ENCODE measurements around the gene CAMSAP1. TPM values are rescaled to one million over a fixed set of nuclear protein-coding genes. Genes with fewer than 3 reads are reported as not detected.

Gene CAMSAP1
- total RNA-seq, 1 donor from 2014 or later = 62.4 TPM

DNA sequence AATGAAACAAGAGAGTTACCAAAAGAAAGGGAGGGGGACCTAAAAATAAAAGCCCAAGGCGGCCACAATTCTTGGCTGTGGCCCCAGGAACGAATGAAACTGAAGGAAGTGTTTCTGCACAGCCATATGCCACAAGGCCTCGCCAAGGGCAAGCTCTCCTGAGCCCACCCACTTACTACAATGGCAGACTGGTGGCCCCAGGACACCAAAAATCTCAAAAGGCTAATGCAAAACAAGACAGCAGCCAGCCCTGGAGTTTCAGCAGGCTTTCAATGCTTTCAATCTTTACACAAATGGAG, 4.0 kb downstream of the CAMSAP1 start:
- DNase-seq (ENCODE audit: low spot score in 2 of 2, unreplicated experiment in 2 of 2) = no peak
- H3K4me1 Mint-ChIP-seq = peaks cover 33% of the 10 kb centered on the region
- peak overlapping the region; percentile 69 for H3K27ac Mint-ChIP-seq
- no peak overlapping the region for H3K4me3 Mint-ChIP-seq
- H3K9me3 Mint-ChIP-seq = peaks cover 11% of the 10 kb centered on the region
- peaks cover 27% of the 10 kb centered on the region for H3K36me3 Mint-ChIP-seq
- TF ChIP-seq, protein P1, sequence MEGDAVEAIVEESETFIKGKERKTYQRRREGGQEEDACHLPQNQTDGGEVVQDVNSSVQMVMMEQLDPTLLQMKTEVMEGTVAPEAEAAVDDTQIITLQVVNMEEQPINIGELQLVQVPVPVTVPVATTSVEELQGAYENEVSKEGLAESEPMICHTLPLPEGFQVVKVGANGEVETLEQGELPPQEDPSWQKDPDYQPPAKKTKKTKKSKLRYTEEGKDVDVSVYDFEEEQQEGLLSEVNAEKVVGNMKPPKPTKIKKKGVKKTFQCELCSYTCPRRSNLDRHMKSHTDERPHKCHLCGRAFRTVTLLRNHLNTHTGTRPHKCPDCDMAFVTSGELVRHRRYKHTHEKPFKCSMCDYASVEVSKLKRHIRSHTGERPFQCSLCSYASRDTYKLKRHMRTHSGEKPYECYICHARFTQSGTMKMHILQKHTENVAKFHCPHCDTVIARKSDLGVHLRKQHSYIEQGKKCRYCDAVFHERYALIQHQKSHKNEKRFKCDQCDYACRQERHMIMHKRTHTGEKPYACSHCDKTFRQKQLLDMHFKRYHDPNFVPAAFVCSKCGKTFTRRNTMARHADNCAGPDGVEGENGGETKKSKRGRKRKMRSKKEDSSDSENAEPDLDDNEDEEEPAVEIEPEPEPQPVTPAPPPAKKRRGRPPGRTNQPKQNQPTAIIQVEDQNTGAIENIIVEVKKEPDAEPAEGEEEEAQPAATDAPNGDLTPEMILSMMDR (IDR thresholded peaks at IDR 0.05; ENCODE audit: unreplicated experiment) = no peak
- no peaks in the 10 kb centered on the region for H3K27me3 Mint-ChIP-seq (ENCODE audit: low read depth)

DNA sequence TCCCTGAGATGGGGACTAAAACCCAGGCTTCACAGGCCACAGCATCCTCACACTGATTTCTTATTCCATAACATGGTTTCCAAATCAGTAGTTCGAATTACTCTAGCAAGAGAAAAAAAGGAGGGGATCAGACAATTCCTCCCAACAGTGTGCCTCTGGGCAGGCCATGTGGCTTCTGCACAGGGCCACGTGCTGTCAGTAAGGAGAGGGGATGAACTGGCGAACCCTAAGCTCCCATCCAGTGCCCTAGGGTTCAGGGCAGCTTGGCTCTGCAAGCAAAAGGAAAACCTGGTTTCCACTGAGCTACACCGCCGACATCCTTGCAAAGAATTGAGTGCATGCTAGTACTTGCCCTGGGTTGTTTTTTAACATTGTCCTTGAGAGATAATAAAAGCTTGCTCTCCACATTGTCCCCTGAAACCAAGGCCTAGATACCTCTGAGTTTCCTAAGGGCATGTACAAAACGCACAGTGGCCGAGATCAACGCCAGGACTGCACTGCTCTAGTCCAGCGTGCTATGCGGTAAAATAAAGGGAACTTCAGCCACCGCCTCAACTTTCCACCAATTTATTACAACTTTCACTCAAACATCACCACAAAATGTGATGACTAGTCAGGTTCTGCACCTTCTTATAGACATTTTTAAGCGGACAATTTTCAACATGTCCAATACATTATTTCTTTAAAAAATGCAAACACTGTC, 4.5 kb downstream of the CAMSAP1 start:
- Mint-ChIP-seq H3K9me3 (peaks cover 15% of the 10 kb centered on the region), H3K4me1 (peaks cover 33% of the 10 kb centered on the region), H3K27me3 (ENCODE audit: low read depth) (no peaks in the 10 kb centered on the region), H3K36me3 (peaks cover 31% of the 10 kb centered on the region), H3K27ac (peak overlapping the region; percentile 69), H3K4me3 (no peak overlapping the region)
- DNase-seq (ENCODE audit: low spot score in 2 of 2, unreplicated experiment in 2 of 2) = no peak
- TF ChIP-seq, protein P1 (IDR thresholded peaks at IDR 0.05; ENCODE audit: unreplicated experiment) = no peak

DNA sequence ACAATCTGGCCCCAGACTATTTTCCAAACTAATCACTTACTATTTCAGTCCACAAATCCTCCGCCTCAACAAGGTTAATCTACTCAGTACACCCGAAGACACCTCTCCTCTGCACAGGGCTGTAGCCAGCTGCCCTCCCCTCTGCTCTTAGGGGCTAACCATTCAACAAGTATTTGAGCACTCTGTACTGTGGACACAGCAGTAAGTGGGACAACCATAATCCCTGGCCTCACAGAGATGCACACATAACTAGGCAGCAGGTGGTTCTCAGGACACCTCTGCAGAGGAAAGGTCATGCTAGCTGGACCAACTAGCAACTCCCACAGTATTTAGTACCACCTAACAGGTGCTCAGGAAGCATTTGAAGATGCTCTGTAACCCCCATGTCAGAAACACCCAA, 5.5 kb downstream of the CAMSAP1 start:
- peaks cover 38% of the 10 kb centered on the region for H3K36me3 Mint-ChIP-seq
- H3K27ac Mint-ChIP-seq = no peak overlapping the region
- H3K9me3 Mint-ChIP-seq = peaks cover 22% of the 10 kb centered on the region

DNA sequence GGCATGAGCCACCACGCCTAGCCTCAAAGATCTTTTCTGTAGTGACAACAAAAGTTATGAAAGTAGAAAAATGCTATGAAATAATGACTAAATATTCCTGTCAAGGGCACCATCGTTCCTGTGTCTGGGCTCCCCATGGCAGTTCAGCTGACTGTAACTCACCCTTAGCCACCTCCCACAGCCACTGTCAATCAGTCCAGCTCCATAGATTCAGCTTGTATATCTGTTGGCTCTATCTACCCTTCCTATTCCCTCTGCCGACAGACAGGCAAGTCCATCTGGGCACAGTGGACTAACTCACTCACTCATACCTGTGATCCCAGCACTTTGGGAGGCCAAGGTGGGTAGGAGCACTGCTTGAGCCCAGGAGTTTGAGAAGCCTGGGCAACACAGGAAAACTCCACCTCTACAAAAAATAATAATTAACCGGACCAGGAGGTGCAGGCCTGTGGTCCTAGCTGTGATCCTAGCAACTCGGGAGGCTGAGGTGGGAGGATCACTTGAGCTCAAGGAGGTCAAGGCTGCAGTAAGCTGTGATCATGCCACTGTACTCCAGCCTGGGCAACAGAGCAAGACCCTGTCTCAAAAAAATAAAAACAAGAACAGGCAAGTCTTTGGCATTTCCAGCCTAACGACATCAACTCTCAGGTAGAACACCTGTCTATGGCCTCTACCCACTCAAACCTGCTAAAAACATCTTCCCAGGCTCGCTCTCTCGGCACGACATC, 6.2 kb downstream of the CAMSAP1 start:
- TF ChIP-seq, protein P1 (IDR thresholded peaks at IDR 0.05; ENCODE audit: unreplicated experiment) = no peak
- H3K27ac Mint-ChIP-seq = no peak overlapping the region
- no peak overlapping the region for H3K4me3 Mint-ChIP-seq
- peaks cover 32% of the 10 kb centered on the region for H3K4me1 Mint-ChIP-seq
- peaks cover 26% of the 10 kb centered on the region for H3K9me3 Mint-ChIP-seq
- H3K36me3 Mint-ChIP-seq = peaks cover 44% of the 10 kb centered on the region
- no peak for DNase-seq (ENCODE audit: low spot score in 2 of 2, unreplicated experiment in 2 of 2)
- no peaks in the 10 kb centered on the region for H3K27me3 Mint-ChIP-seq (ENCODE audit: low read depth)

More for the DNA sequence above, 5.5 kb downstream of the CAMSAP1 start:
- H3K4me3 Mint-ChIP-seq = no peak overlapping the region
- H3K27me3 Mint-ChIP-seq (ENCODE audit: low read depth) = no peaks in the 10 kb centered on the region
- TF ChIP-seq, protein P1 (IDR thresholded peaks at IDR 0.05; ENCODE audit: unreplicated experiment) = no peak
- peaks cover 33% of the 10 kb centered on the region for H3K4me1 Mint-ChIP-seq
- no peak for DNase-seq (ENCODE audit: low spot score in 2 of 2, unreplicated experiment in 2 of 2)

DNA sequence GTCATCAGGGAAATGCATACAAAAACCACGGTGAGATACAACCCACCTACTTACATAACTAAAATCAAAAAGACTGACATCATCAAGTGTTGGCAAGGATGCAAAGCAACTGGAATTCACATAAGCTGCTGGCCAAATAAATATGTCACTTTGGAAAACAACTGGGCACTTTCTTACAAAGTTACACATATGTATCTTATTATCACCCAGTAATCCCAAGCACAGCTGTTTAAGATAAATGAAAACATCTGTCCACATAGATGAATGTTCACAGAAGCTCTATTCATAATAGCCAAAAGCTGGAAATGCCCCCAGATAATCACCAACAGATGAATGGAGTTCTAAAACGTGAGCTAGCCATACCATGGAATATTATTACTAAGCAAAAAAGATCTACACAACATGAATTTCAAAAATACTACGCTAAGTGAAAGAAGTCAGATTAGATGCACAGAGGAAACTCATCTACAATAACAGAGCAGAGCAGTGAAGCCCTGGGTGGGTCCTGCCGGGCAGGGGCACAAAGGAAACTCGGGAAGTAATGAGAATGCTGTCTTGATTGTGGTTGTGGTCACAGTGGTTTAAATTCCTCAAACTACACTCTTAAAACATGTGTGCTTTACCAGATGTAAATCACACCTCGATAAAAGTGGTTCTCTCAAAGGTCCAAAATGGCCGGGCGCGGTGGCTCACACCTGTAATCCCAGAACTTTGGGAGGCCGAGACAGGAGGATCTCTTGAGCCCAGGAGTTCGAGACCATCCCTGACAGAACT, 8.5 kb downstream of the CAMSAP1 start:
- Mint-ChIP-seq H3K4me1 (peaks cover 14% of the 10 kb centered on the region), H3K27ac (no peak overlapping the region), H3K27me3 (ENCODE audit: low read depth) (no peaks in the 10 kb centered on the region), H3K9me3 (peaks cover 44% of the 10 kb centered on the region), H3K4me3 (no peak overlapping the region), H3K36me3 (peaks cover 62% of the 10 kb centered on the region)
- TF ChIP-seq, protein P1 (IDR thresholded peaks at IDR 0.05; ENCODE audit: unreplicated experiment) = no peak
- no peak for DNase-seq (ENCODE audit: low spot score in 2 of 2, unreplicated experiment in 2 of 2)
